ENCODE data around the gene PRDM16.

The PRDM16 gene

DNA sequence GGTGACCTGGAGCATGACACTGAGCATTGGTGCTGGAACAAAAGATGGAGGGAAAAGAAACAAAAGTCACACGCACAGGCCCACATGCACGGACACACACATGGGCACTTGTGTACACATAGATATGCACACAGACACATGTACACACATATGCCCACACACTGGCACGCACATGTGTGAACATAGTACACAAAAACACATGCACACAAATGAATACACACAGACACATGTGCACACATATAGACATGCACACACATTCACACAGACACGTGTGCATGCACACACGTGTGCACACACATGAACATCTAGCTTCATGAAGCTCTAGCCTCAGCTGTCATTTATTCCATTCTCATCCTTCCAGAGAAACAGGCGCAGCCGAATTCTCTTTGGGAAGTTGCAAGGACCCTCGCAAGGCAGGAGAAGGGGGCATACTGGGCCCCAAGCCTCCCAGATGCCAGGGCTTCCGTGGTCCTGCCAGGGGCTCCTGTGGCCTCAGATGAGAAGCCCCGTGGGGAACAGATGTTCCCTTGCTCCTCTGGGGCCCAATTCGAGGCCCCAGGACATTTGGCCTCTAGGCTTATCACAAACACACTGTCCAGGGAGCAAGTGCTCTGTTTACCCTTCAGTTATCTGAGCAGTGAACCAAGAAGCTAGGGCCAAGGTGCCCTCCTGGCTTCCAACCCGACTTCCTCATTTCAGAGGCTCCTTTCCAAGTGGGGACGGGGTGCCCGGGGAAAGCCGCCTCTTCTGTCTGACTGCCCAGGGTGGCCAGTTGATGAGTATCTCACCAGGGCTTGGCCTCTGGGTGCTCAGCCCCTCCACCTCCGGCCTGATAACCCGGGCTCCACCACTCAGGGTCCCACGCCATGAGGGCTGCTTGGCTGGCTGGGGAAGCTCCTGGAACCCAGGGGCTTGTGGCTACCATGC lies 269.1 kb downstream of the PRDM16 start:
- Histone ChIP-seq H3K27me3 (ENCODE audit: insufficient read depth, low read length) (peaks cover 1% of the 10 kb centered on the region), H3K9me3 (ENCODE audit: low read length) (peaks cover 6% of the 10 kb centered on the region), H3K36me3 (ENCODE audit: insufficient read depth, low read length) (no peaks in the 10 kb centered on the region), H3K4me1 (ENCODE audit: insufficient read depth, low read length) (no peaks in the 10 kb centered on the region), H3K4me3 (ENCODE audit: low read length) (no peak overlapping the region), H2AFZ (ENCODE audit: low read depth, low read length) (no peak overlapping the region)

- H3K4me1 ChIP-seq (ENCODE audit: insufficient read depth, low read length), result no peaks in the 10 kb centered on the region
- peaks cover 6% of the 10 kb centered on the region for H3K9me3 ChIP-seq (ENCODE audit: low read length)
- no peaks in the 10 kb centered on the region for H3K36me3 ChIP-seq (ENCODE audit: insufficient read depth, low read length)
Measured at GRCh38 chr1:3338725-3339070, 269.7 kb downstream of the PRDM16 start.

DNA sequence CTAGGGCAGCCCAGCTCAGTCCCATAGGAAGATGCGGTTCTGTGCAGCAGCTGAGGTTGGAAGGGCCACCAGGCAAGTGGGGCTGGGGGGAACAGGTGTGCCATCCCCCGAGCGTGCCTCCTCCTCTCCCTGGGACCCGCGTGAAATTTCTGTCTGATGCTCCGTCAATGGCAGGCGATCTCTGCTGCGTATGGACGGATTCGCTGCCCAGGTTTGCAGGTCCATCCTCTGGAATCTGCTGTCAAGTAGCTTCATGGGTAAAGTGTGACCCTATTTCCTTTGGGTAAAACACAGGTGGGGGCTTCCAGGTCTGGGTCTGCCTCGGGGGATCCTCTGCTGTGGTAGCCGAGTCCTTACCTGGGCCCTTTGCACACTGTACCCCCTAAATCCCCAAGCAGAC lies 270.9 kb downstream of the PRDM16 start:
- no peak overlapping the region for H2AFZ ChIP-seq (ENCODE audit: low read depth, low read length)
- H3K4me1 ChIP-seq (ENCODE audit: insufficient read depth, low read length), result no peaks in the 10 kb centered on the region
- no peak overlapping the region for H3K4me3 ChIP-seq (ENCODE audit: low read length)
- peaks cover 11% of the 10 kb centered on the region for H3K9me3 ChIP-seq (ENCODE audit: low read length)
- H3K27me3 ChIP-seq (ENCODE audit: insufficient read depth, low read length), result no peaks in the 10 kb centered on the region
- no peaks in the 10 kb centered on the region for H3K36me3 ChIP-seq (ENCODE audit: insufficient read depth, low read length)

More at GRCh38 chr1:3338725-3339070, 269.7 kb downstream of the PRDM16 start:
- H2AFZ ChIP-seq (ENCODE audit: low read depth, low read length), result no peak overlapping the region
- no peak overlapping the region for H3K4me3 ChIP-seq (ENCODE audit: low read length)
- no peaks in the 10 kb centered on the region for H3K27me3 ChIP-seq (ENCODE audit: insufficient read depth, low read length)

DNA sequence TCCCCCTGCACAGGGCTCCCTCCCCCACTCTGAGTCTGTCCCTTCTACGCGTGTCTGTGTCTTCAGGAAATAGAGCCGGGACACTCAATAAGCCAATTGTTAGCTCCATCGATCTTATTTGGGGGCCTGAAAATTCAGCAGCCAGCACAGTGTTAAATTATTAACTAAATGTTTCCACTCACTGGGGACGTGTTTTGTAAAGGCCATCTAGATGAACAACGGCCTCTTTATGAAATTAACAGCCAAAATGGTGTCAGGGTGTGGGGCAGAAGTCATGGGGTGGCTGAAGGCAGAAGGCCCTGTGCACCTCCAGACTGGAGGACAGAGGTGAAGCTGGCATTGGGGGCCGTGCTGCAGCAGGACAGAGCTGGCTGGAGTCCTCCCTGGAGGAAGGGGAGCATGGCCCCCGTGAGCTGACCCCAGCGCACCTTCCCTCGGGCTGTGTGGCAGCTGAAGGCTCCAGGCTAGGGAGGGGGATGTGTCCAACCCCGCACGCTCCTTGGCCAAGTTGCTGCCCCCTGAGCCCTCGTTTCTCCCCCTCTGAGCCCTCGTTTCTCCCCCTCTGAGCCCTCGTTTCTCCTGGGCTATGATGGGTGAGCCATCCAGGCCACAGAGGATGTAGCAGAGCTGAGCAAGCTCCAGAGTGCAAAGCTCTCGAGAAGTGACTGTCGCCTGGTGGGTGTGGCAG lies 271.7 kb downstream of the PRDM16 start:
- Histone ChIP-seq H3K4me3 (ENCODE audit: low read length) (no peak overlapping the region), H3K9me3 (ENCODE audit: low read length) (peaks cover 12% of the 10 kb centered on the region), H3K4me1 (ENCODE audit: insufficient read depth, low read length) (no peaks in the 10 kb centered on the region), H3K27me3 (ENCODE audit: insufficient read depth, low read length) (no peaks in the 10 kb centered on the region), H3K36me3 (ENCODE audit: insufficient read depth, low read length) (no peaks in the 10 kb centered on the region), H2AFZ (ENCODE audit: low read depth, low read length) (no peak overlapping the region)

DNA sequence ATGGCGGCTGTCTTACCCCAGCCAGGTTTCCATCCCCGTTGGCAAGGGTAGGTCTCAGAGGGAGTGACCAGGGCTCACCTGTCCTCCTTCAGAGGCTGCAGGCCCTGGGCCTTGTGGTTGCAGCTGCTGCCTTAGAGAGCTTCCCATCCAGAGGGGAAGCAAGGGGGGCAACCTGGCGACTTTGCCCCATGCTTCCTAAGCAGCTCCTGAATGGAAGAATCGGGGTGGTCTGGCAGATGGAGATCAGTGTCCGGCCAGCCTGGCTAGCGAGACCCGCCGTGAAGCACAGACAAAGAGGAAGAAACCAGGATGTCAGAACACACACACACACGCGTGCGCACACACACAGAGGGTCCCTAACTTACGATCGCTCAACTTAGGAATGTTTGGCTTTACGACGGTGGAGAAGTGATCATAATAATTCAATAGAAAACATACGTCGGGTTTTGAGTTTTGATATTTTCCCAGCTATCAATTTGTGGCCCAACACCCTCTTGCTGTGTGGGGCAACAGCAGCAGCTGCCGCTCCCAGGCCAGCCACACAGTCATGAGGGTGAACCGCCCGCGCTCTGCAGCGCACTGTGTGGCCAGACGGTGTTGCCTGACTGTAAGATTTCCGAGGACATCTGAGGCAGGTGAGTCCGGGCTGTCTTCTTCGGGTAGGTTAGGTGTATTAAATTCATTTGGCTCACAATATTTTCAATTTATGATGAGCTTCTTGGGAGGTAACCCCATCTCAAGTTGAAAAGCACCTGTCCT lies 272.4 kb downstream of the PRDM16 start:
- Histone ChIP-seq H3K4me3 (ENCODE audit: low read length) (no peak overlapping the region), H3K9me3 (ENCODE audit: low read length) (peaks cover 12% of the 10 kb centered on the region), H2AFZ (ENCODE audit: low read depth, low read length) (no peak overlapping the region), H3K27me3 (ENCODE audit: insufficient read depth, low read length) (no peaks in the 10 kb centered on the region), H3K36me3 (ENCODE audit: insufficient read depth, low read length) (no peaks in the 10 kb centered on the region), H3K4me1 (ENCODE audit: insufficient read depth, low read length) (no peaks in the 10 kb centered on the region)

DNA sequence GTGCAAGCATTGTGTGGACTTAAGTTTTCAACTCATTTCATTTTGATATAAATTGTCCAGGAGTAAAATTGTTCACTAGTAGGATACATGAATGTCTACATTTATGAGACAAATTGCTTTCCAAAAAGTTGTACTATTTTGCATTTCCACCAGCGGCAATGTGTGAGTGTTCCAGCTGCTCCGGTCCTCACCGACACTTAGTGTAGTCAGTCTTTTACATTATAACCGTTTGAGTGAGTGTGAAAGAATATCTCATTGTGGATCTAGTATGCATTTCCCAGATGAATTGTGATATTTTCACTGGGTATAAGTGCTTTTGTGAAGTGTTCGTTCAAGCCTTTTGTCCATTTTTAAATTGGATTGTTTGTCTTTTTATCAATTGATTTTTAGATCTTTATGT lies 274.0 kb downstream of the PRDM16 start:
- Histone ChIP-seq H2AFZ (ENCODE audit: low read depth, low read length) (no peak overlapping the region), H3K9me3 (ENCODE audit: low read length) (peaks cover 10% of the 10 kb centered on the region), H3K36me3 (ENCODE audit: insufficient read depth, low read length) (no peaks in the 10 kb centered on the region), H3K4me1 (ENCODE audit: insufficient read depth, low read length) (no peaks in the 10 kb centered on the region), H3K4me3 (ENCODE audit: low read length) (no peak overlapping the region), H3K27me3 (ENCODE audit: insufficient read depth, low read length) (peaks cover 4% of the 10 kb centered on the region)

GRCh38 chr1:3344395-3344794 lies 275.4 kb downstream of the PRDM16 start:
- H3K4me3 ChIP-seq (ENCODE audit: low read length), result no peak overlapping the region
- H3K27me3 ChIP-seq (ENCODE audit: insufficient read depth, low read length), result peaks cover 7% of the 10 kb centered on the region
- no peaks in the 10 kb centered on the region for H3K4me1 ChIP-seq (ENCODE audit: insufficient read depth, low read length)
- no peaks in the 10 kb centered on the region for H3K36me3 ChIP-seq (ENCODE audit: insufficient read depth, low read length)
- peaks cover 10% of the 10 kb centered on the region for H3K9me3 ChIP-seq (ENCODE audit: low read length)
- no peak overlapping the region for H2AFZ ChIP-seq (ENCODE audit: low read depth, low read length)

DNA sequence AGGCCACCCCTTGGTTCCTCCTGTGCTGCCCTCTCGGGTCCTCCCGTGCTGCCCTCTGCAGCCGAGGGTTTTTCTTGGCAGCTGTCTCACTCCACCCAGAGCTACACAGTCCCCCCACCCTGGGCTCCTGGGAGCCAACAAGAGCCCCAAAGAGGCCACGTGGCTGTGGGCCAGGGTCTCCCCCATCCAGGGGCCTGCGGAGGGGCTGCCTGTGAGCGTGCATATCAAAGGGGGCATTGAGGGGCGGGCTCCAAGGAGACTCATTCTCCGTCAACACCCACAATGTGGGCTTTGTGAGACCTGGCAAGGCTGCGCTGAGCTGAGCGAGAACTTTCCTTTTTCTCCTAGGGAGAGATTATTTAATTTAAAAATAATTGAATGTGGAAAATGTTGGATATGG lies 276.8 kb downstream of the PRDM16 start:
- H3K4me1 ChIP-seq (ENCODE audit: insufficient read depth, low read length), result no peaks in the 10 kb centered on the region
- H3K9me3 ChIP-seq (ENCODE audit: low read length), result peaks cover 10% of the 10 kb centered on the region
- H3K27me3 ChIP-seq (ENCODE audit: insufficient read depth, low read length), result peaks cover 7% of the 10 kb centered on the region
- H3K36me3 ChIP-seq (ENCODE audit: insufficient read depth, low read length), result no peaks in the 10 kb centered on the region
- no peak overlapping the region for H3K4me3 ChIP-seq (ENCODE audit: low read length)
- H2AFZ ChIP-seq (ENCODE audit: low read depth, low read length), result no peak overlapping the region

GRCh38 chr1:3346478-3346877 lies 277.5 kb downstream of the PRDM16 start:
- H2AFZ ChIP-seq (ENCODE audit: low read depth, low read length), result no peak overlapping the region
- H3K4me3 ChIP-seq (ENCODE audit: low read length), result no peak overlapping the region
- no peaks in the 10 kb centered on the region for H3K36me3 ChIP-seq (ENCODE audit: insufficient read depth, low read length)
- H3K9me3 ChIP-seq (ENCODE audit: low read length), result peaks cover 10% of the 10 kb centered on the region
- H3K27me3 ChIP-seq (ENCODE audit: insufficient read depth, low read length), result peaks cover 7% of the 10 kb centered on the region
- no peaks in the 10 kb centered on the region for H3K4me1 ChIP-seq (ENCODE audit: insufficient read depth, low read length)

GRCh38 chr1:3347257-3348020 lies 278.4 kb downstream of the PRDM16 start:
- Histone ChIP-seq H2AFZ (ENCODE audit: low read depth, low read length) (no peak overlapping the region), H3K36me3 (ENCODE audit: insufficient read depth, low read length) (no peaks in the 10 kb centered on the region), H3K4me3 (ENCODE audit: low read length) (no peak overlapping the region), H3K4me1 (ENCODE audit: insufficient read depth, low read length) (peaks cover 8% of the 10 kb centered on the region), H3K27me3 (ENCODE audit: insufficient read depth, low read length) (peaks cover 14% of the 10 kb centered on the region), H3K9me3 (ENCODE audit: low read length) (peaks cover 7% of the 10 kb centered on the region)

- Histone ChIP-seq H3K9me3 (ENCODE audit: low read length) (peaks cover 6% of the 10 kb centered on the region), H2AFZ (ENCODE audit: low read depth, low read length) (no peak overlapping the region), H3K36me3 (ENCODE audit: insufficient read depth, low read length) (no peaks in the 10 kb centered on the region), H3K4me1 (ENCODE audit: insufficient read depth, low read length) (peaks cover 13% of the 10 kb centered on the region), H3K4me3 (ENCODE audit: low read length) (no peak overlapping the region), H3K27me3 (ENCODE audit: insufficient read depth, low read length) (peaks cover 20% of the 10 kb centered on the region)
Measured at GRCh38 chr1:3348196-3348865, 279.3 kb downstream of the PRDM16 start.
